GM21529 (cell line): ENCODE data around the gene TENT5A.
"Not testable (repeated sequence)": the region's sequence is repeated elsewhere in the genome, so short reads cannot be mapped to it uniquely, and the experiment has no call there.

Source experiments
- ATAC-seq: cut with Tn5 transposase; IDR thresholded peaks from one replicate; pipeline ENCODE4 v1.9.1; 2021; ENCODE audit not compliant: unreplicated experiment

Gene TENT5A

DNA sequence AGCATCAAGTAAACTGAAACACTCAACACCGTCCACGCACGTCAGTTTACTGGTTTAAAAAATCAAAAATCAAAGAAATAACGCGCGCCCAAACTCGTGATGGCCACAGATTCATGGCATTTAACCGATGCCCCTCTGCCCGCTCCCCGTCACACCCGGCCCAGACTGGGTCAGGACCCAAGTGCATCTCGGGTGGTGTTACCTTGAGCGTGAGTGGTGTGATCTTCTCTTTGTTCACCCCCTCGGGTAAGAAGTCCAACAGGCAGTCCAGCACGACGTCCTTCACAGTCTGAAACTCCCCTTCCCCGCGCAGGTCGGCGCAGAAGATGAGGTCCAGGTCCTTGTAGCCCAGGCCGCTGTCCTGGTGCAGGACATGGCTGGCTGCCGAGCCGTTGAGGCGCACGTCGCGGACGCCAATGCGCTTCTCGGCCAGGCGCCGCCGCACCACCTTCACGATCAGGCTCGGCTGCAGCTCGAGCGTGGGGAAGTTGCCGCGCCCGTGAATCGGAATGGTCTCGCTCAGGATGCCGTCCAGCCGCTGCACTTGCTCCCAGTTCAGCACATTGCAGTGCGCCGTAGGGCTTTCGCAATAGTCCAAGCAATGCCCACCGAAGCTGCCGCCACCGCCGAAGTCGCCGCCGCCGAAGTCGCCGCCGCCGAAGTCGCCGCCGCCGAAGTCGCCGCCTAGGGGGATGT, 945 bp downstream of the TENT5A start:
- no peak for ATAC-seq

DNA sequence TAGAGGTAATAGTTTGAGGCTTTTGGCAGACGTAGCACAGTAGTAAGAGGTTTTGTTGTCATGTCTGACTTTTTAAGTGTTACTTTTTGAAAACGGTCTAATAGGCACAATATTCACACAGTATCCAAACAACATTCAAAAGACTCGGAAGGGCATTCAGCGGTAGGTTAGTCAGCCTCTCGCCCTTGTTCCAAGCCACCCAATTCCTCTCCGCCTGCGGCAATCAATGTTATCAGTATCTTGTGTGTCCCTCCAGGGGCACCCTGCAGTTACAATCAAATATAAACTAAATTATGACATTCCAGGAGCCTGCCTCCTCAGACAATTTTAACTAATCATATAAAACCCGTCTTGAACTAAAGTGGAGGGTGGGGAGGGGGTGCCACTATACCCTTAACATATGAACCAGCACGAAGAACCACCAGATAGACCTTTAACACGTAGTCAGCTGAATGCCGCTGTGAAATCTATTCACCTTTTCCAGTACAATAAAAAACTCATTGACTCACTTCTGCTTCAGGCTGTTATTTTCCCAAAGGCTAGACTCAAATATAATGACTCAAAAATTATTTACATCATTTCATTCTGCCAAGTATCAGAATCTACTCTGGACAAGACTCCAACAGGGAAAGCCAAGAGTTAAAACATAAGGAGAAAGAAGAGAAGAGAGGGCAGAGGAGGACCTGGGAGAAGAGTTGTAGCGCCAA, 1.6 kb downstream of the TENT5A start:
- ATAC-seq: no peak

DNA sequence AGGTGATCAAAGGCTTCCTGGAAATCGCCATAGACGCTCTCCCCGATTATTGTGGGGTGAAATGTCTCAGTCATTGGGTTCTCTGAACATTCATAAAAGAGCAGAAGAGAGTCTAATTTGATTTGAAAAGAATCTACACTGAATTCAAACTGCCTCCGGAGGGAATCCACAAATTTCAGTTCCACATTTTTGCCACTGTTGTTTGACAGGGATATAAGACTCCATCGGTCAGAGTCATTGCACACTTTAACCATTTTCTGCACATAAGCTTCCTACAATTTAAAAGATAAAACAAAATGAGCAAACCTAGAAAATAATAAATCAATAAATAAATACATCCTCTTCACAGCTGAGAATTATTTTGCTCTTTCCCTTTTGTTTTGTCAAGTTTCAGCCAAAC, 2.3 kb downstream of the TENT5A start:
- no peak for ATAC-seq

DNA sequence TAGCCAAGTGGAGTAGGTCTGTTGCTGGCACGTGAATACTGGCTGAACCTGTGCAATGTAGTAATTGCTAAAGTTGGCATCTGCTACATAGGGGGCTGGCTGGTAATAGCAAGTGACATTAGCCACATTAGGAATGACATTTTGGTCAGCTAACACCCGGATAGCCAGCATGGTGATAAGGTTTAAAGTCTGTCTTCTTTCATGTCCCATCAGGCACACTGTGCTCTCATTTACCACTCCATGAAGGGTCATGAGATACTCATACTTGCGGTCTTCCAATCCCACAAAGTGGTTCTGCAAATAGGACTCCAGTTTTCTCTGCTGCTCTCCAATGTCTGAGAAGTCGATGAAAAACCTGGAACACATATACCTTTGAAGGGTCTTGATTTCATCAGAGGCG, 2.8 kb downstream of the TENT5A start:
- no peak for ATAC-seq

DNA sequence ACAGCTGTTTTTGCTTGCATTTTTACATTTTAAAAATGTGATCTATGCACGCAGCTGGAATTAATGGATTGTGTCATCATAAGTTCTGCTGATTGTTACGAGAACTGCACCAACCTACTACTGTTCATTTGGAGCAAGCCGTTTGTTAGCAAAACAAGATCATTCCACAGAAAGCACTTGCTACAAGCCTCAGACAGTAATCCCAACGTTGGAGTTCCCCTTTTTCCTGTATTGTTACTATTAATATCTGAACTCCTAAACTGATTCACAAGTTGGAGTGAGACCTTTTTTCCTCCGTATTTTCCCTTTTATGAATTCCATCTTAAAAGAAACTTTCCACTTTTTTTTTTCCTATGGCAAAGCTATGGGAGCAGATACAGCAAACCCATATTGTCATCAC, 3.5 kb downstream of the TENT5A start:
- no peak for ATAC-seq

DNA sequence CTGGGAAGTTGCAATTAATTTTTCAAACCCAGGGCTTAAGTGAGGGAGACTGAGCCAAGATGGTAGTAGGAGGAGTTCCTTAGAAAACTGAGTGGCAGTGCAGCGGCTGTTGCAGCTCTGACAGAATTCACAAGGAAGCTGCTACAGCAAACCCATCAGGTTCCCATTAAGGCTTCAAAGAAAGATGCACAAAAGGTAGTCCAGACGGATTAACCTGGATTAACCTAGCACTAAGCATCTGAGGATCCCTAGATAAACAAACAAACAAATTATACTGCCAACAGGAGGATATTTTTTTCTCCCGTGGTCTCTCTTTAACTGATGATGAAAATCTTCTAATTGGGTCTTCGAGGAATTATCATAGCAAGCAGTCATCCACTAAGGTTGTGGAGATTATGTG, 5.2 kb downstream of the TENT5A start:
- no peak for ATAC-seq

DNA sequence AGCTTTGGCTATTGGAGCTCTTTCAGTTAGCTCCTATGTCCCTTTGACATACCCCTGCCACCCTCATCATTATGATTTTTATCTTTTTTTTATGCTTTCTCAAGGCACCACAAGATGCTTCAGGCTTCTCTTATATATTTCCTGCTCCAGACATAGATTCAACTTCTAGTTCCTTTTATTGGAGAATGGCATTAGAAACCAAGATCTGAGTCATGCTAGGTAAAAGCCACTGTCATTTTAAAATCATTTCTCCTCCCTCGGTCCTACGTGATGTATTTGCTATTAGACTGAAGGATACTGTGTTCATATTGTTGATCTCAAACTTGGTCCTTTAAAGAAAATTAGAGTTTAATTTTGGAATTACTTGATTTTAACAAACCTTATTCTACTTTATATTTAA, 8.3 kb downstream of the TENT5A start:
- ATAC-seq: no peak

DNA sequence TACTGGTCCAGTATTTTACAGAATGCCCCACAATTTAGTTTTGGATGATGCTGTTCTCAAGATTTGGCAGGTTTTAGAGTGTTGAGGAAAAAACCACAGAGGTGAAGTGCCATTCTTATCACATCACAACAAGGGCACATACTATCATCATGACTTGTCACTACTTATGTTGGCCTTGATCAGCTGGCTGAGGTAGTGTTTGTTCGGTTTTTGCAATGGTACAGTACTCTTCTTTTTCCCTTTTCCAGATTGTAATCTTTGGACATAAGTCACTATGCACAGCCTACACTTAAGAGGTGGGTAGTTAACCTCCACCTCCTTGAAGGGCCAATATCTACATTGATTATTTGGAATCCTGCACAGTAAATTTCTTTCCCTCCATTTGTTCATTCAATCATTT, 8.8 kb downstream of the TENT5A start:
- ATAC-seq: no peak

DNA sequence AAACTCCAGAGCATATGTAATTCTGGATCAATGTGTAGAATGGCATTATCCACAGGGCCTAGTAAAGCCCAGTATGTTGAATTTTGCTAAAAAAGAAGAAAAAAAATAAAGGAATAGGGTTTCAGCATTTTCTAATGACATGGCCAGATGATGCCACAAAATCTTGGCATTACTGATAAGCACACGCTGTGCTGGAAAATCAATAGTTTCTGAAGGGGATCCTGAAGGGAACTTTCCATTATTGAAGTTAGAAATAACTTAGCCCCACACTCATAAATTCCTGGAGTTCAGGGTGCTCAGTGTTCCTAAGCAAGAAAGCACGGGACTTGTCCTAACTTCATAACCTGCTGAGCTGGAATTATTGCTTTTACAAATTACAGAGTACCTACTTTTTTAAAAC, 10.8 kb downstream of the TENT5A start:
- ATAC-seq: no peak

DNA sequence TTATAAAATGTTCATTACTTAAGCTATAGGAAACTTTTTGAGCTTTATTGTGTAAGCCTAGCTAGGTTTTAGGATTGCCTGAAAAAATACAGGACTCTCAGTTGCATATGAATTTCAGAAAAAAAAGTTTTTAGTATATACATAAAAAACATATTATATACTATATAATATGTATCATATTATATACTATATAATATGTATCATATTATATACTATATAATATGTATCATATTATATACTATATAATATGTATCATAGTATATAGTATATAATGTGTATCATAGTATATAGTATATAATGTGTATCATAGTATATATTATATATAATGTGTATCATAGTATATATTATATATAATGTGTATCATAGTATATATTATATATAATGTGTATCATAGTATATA, 11.9 kb downstream of the TENT5A start:
- not testable (repeated sequence) for ATAC-seq

DNA sequence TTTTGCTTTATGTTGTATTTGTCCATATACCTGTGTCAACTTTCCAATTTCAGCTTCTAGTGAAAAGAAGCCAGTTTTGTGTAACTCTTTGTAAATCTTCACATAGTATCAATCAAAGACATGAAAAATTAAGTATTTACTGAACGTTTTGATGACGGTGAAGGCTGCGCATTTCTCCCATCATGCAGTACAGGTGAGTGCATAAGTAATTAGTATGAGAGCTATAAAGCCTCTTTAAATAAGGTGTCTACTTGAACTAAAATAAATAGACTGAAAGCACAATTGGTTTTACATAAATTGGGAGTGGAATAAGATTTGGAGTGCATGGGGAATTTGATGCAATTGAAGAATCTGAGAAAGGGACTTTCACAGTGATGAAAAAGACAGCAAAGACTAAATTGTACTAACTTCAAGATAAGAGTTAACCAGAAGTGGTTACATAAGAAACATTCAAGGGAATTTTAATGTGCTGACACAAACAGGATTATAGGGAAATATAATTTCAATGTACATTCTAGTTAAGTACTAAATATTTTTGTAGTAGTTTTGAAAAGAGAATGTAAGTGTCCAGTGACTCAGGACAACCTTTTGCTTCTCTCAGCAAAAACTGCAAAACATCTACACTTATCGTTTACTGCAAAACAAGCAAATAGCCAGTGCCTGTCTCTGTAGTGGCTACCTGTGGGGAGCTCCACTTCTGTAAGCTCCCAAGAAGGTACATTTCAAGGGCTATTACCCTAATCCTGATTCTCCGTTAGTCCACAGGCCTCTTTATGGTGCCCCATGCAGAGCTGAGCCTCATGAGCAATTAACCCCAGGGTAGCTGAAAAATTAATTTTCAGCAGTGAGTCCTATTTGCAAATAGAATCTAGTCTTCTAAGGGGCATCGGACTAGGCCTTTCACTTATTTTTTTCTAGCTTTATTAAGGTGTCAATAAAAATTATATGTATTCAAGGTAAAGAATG, 13.0 kb downstream of the TENT5A start:
- ATAC-seq: no peak

DNA sequence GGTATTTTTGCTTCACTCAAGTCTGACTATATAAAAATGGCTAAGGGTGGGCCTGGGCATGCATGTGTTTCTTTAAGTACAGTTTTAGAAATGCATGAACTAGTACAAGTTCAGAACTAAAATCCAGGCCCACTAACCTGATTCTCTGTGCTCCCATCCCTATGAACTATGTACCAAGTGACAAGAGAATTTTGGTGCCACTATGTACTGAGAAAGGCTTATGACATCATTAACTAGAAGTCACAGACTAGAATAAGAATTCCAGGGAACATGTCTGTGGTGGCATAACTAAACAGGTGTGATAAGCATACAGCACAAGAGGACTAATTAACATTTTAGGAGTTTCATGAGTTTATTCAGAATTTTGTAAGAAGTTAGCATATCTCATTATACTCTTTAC, 16.1 kb downstream of the TENT5A start:
- no peak for ATAC-seq

DNA sequence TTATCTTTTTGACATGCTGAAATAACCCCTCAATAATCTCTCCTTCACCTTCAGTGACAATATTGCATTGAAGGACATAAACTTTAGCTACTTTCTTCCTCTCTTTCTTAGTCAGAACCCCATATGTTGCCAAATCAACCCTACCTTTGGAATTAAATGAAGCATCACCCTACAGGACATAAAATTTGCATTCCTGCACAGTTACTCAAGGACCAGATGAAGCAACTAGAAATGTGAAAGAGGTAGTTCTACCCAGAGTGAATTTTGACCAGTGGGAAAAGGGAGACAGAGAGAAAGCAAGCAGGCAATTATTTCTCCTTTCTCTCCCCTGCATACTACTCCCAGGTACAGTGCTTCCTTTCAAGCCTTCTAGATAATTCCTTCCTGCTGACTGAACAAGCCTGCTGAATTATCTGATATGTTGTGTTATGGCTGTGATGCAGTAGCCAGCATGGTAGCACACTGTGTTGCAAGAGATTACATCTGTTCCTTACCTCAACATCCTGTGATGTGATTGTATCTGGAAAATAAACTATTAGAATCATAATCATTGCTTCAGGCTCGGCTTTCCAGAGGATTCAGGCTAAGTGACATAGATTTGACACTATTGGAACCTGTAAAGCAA, 16.6 kb downstream of the TENT5A start:
- no peak for ATAC-seq

DNA sequence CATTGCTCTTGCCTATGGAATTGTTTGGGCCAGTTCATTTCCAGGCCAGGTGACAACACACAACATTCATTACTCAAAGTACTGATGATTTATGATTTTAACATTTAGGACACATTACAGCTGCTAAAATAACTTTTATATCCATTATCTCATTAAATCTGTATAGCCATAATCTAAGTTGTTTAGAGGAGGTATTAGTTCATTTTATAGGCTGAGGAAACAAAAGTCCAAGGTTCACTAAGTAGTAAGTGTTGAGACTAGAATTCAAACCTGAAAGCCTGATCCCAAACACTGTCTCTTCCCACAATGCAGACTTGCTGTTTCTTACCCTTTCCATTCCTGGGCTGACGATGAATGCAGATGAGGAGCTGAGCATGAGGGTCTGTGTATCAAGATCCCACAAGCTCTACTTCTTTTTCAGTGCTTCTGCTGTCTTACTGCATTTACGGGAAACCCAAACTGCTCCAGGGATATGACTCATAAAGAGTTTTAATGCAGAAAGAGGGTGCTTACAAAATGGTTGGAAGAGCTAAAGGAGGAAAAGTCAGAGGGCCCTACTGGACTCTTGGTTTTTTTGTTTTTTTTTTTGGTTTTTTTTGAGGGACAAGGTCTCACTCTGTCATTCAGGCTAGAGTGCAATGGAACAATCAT, 17.9 kb downstream of the TENT5A start:
- ATAC-seq: no peak

DNA sequence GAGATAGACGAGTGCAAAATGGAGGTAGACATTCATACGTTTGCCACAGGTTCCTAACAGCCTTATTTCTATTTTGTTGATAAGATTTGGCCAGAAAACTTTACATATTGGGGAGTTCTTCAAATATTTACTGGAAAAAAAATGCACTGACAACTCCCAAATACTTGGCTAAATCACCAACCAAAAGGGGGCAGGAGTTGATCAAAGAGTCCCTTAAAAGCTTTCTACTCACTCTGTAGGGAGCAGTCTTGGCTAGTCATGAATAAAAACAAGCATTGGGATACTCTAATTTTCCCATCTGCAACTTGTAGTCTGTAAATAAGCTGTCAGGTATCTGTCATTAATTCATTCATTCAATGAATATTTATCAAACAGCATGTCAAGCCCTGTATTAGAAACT, 18.4 kb downstream of the TENT5A start:
- ATAC-seq: no peak

DNA sequence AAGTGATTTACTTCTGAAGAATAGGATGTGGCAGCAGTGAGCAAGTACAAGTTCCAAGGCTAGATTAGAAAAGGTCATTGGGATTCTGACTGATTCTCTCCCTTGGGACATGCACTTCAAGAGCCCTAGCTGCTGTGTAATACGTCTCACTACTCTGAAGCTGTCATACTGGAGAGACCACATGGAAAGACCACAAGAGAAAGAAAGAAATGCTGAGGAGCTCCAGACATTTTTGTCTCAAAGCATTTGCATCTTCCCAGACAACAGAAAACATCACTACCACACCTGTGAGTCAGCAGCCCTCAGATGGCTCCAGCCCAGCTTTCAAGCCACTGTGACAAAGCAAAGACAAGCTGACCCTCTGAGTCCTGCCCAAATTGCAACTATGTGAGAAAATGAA, 20.7 kb downstream of the TENT5A start:
- ATAC-seq: no peak

DNA sequence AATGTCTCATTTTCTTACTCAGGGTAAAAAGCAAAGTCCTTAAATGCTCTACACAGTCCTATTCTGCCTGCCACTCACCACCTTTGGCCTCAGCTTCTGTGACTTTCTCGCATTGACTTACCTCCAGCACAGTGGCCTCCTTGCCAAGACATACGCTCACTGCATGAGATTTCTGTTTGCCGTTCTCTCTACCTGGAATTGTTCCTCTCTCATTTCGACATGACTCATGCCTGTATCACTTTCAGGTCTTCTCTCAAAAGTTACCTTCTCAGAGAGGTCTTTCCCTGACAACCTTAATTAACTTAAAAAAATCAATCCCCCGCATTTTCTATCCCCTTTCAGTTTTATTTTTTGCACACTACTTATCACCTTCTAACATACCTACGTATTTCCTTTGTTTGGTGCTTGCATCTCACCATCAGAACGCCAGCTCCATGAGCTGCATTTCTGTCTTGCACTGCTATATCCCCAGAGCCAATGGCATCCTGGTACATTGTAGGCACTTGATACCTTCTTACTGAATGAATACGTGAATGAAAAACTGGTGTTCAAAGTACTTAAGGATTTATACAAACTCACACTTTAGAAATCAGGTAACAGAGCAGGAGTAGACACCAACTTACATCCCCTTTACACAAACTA, 24.5 kb downstream of the TENT5A start:
- no peak for ATAC-seq

DNA sequence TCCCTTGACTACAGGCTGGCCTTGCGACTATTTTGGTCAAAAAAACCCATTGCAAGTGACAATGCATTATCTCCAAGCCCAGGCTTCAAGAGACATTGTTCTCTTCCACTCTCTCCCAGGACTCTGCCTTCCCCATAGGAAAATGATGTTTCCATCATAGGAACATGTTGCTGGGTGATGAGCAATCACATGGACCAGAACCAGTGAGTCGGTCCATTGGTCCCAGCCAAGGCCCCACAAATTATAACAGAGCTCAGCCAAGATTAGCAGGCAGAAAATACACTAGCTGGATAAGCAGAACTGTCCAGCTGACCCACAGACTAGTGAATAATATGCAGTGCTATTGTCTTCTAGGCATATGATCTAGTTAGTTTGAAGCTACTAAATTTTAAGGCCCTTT, 27.4 kb downstream of the TENT5A start:
- no peak for ATAC-seq

DNA sequence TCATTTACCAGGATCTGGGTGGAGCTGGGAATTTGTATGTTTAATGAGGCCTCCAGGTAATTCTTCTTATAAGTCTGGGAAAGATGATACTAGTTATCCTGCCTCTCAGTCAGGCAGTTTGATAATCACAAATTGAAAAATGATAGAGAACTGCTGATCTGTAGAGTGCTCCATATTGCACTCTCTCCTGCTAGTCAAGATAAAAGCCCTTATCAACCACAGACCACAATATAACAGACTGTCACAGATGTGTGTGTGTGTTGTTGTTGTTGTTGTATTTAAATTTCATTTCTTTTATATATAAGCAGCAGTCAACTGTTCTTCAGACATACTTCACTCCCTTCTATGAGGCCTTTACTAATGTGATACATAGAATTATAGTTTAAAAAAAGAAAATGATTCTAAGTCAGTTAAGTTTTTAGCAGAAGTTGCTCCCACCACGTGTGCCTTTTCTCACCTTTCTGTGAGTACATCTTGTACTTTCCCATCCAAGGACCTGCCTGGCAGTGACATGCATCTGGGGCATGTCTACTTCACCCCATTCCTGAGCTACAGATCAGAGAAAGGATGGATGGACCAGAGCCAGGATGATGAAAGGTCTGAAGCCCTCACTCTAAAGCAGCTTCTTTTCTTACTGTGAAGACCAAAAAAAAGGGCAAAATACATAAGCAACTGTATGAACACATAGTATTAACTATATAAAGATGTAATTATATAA, 29.8 kb downstream of the TENT5A start:
- ATAC-seq: no peak

DNA sequence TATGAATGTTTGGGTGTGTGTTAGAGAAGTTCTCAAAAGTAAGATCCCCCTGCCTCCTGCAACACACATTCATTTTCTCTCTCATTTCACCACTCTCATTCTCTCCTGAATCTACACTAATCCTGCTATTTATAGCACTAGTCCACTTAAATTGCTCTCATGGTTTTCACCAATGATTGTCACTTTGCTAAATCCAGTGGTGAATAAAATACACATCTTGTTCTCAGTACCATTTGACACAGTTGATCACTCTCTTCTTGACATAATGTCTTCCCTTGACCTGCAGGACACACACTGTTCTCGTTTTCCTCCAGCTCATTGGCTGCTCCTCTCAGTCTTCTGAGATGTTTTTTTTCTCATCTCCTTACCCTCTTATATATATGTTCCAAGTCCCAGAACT, 32.1 kb downstream of the TENT5A start:
- no peak for ATAC-seq
